GM19395 (cell line): ENCODE data around the gene TRANK1.

Experiments used
- ATAC-seq: cut with Tn5 transposase; IDR thresholded peaks from one replicate; pipeline ENCODE4 v1.9.1; 2021; ENCODE audit warnings: mild to moderate bottlenecking, moderate library complexity; ENCODE audit not compliant: unreplicated experiment

Gene TRANK1

GRCh38 chr3:36862076-36862755 is 82.6 kb downstream of the TRANK1 start:
- ATAC-seq = no peak

GRCh38 chr3:36859494-36859893 is 85.4 kb downstream of the TRANK1 start:
- no peak for ATAC-seq

- ATAC-seq = no peak
These were observed 92.8 kb downstream of the TRANK1 start for GRCh38 chr3:36852071-36852470.

- no peak for ATAC-seq
These were observed 94.1 kb downstream of the TRANK1 start for GRCh38 chr3:36850743-36851142.

DNA sequence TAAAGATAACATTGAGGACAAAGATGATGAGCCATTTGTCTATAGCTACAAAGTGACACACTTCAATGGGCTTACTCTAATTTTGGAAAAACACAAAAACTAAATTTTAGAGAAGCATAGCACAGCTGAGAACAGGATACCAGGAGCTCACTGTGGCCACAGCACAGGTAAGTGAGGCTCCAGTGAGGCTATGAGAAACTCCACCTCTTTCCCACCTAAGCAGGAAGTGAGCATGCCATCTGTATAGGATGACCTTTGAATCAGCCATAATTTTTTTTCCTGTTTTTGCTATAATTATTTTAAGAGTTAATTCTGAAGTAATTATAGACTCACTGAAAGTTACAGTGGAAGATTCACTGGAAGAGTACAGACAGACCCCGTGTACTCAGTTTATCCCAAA is 98.4 kb downstream of the TRANK1 start:
- ATAC-seq = no peak

DNA sequence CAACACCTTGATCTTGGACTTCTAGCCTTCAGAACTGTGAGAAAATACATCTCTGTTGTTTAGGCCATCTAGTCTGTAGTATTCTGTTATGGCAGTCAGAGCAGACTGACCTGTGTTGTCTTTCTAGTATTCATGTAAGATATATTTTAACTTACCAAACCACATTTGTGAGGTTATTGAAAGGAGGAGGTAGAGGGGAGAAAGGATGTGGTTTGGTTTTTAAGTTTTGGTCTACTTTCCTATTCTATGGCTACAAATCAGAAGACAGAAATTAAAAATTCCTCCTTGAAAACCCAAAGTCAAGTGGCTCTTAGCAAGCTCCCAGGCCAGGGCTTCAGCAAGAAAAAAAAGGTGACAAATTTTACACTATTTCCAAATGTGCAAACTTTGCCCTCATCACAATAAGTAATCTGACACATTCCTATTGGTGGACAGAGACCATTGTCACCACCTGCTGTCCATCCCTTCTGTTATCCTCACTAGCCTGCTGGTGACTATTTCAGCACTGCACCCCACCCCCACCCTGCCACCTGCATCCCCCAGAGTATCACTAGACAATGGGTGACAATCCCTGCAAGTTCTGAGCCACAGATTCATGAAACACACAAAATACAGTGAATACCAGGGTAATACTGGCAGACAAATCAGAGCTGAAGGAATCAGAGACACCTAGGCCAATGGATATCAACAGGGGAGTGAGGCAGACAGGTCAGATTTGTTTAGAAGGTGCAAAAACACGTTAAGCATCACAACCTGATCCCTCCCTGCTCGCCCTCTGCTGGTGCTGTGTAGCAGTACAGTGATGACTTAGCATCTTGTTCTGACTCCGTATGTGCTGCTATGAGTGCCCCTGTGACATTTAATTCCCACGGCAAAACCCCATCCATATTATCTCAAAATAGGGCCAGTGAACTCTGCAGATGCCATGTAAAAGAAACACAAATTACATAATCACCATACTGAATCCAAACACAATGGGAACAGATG is 101.5 kb downstream of the TRANK1 start:
- ATAC-seq = peak; percentile 84

GRCh38 chr3:36842275-36842674 is 102.6 kb downstream of the TRANK1 start:
- ATAC-seq = no peak

DNA sequence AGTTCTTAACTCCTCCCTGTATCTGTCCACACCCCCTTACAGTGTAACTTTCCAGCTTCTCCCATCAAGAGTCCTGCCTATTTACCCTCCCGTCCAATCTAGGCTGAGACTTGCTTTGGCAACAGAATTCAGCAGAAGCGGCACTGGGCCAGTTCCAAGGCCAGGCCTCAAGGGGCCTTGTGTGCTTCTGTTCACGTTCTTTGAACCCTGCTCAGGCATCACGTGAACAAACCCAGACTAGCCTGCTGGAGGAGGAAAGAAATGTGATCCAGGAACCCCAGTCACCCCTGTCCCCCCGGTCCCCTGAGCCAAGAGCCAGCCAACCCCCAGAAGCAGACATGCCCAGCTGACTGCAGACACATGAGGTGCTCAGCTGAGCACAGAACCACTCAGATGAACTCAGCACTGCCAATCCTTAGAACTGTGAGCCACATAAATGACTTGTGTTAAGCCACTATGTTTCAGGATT is 104.4 kb downstream of the TRANK1 start:
- no peak for ATAC-seq

GRCh38 chr3:36837089-36837488 is 107.8 kb downstream of the TRANK1 start:
- no peak for ATAC-seq

- no peak for ATAC-seq
These were observed 111.6 kb downstream of the TRANK1 start for GRCh38 chr3:36833160-36833814.

GRCh38 chr3:36832406-36832805 is 112.4 kb downstream of the TRANK1 start:
- ATAC-seq = no peak

DNA sequence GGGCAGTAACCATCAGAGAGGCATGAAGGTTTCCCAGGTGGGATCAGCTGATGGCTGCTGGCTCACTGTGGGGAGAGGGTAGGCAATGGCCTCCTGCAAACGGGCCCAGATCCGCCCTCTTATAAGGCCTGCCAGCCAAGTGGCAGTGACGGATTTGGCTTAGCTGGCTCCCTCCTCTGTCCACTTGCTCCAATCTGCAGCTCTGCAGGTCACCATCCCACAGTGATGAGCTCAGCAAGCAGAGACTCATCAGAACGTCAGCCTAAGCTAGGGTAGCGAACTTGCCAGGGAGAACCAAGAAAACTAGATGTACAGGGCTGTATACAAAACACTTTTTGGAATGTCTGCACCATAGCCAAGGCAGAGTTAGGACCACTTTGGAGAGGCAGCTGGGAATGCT is 117.7 kb downstream of the TRANK1 start:
- no peak for ATAC-seq

DNA sequence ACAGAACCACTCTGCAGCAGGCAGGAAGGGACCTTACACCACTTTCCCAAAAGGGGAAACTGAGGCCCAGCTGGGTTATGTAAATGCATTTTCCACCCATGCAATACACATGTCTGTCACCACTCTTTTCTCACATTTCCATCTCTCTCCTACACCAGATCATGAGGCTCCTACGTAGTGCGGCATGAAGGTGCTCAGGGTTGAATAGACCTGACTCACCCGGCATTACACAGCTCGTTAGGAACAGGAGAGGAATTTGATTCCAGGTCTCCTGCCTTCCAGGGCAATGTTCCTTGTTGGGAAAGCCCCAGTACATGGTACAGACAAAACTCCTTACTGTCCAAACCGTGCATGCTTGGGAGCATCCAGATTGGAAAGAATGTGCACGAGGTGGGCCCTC is 118.6 kb downstream of the TRANK1 start:
- no peak for ATAC-seq

DNA sequence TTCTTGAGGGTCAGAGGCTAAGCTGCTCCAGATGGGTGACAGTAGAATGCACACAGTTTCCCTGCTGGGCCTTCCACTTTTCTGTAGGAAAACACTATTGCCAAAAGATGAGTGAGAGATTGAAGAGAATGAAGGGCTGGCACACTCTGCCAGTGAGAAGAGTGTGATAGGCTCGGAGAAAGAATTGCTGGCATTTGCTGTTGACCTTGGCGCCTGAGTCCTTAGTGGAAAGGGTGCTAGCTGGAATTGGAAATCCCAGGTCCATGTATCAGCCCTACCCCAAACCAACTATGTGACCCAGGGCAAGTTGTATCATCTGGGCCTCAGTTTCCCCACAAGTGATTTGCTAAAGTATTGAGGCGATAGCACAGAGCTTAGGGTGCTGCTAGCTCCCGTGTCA is 120.4 kb downstream of the TRANK1 start:
- ATAC-seq = no peak

- no peak for ATAC-seq
These were observed 121.0 kb downstream of the TRANK1 start for GRCh38 chr3:36823806-36824205.

GRCh38 chr3:36820083-36820482 is 124.8 kb downstream of the TRANK1 start:
- no peak for ATAC-seq

DNA sequence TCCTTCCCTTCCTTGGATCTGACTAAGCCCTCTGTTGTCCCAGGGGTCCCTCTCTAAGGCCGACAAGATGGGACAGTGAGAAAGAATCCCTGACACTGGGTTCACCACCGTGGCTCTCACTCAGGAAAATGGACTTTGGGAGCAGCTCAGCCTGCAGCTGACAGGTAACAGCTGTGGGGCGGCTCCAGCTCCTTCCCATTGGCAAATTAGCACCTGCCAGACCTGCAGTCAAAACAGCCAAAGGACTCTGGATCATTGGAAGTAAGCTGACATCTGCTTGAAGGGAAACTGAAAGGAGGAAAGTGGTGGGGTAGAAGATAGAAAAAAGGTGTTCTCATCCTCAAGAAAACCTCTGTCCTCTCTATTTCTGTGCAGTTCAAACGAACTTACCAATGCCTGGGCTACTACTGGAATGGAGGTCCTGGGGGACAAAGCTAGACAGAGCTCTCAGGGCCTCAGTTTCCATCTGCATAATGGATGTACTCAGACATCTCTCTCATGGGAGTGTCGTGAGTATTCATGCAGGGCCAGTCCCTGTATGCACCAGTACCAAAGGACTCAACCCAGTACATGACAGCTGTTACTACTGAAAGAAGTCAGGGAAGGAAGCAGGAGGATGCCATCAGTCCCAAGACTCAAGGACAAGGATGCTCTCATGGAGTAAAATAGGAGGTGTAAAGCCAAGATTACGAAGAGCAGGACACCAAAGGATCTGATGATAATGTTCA is 126.9 kb downstream of the TRANK1 start:
- no peak for ATAC-seq

DNA sequence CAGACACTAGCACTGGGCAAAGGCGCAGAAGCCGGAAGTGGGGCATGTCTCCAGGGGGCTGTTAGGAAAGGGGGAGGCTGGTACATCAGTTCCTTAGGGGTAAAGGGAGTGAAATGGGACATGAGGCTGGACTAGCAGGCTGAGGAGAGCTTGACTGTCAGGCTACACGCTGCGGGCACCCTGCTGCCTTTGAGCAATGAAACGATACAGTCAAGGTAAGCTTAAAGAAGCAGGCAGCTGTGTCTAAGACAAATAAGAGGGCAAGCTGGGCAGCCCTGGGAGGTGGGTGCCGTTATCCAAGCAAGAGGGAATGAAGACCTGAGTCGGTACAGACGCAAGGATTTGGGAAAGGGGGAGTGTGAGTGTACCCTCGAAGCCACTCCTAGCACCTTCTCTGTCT is 129.5 kb downstream of the TRANK1 start:
- ATAC-seq = no peak

DNA sequence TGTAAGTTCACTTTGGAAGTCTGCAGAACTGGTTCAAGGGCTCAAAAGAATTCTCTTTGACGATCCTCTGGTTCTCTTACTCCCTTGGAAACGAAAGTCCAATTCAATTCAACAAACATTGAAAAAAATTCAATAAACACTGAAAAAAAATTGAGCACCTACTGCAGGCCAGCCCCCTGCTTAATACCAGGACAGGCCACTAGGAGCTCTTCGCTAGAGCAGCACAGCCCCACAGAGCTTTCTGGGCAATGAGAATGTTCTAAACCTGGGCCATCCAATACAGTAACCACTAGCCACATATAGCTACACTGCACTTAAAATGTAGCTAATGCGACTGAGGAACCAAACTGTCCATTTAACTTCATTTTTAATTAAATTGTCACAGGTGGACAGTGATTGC is 130.1 kb downstream of the TRANK1 start:
- ATAC-seq = no peak

DNA sequence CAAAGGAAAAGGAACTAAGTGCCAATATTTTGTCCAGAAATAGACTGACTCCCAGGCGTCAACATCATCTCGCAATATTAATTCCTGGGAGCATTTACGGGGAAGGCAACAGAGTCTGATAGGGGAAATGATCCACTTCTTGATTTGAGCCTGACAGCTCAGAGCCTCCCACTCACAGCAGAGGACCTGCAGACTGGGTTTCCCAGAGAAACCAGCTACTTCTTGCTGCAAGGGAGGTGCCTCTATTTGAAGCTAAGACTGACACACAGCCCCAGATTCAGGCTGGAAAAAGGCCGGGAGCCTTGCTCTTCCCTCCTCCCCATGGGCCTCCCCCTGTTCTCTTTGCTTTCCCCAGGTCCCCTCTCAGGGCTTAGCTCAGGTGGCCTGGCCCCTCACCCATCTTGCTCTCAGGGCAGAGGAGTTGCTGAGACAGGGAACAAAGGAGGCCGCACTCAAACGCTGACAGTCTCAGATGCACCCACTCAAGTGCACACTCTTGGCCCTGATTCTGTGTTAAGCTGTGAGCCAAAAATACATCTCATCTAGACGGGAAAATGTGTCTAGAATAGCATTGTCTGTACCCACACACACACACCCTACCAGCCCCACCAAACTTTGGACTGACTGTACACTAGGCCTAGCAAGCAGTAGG is 130.7 kb downstream of the TRANK1 start:
- ATAC-seq = no peak
